ENCODE data around the gene SHANK1.

SHANK1 gene

DNA sequence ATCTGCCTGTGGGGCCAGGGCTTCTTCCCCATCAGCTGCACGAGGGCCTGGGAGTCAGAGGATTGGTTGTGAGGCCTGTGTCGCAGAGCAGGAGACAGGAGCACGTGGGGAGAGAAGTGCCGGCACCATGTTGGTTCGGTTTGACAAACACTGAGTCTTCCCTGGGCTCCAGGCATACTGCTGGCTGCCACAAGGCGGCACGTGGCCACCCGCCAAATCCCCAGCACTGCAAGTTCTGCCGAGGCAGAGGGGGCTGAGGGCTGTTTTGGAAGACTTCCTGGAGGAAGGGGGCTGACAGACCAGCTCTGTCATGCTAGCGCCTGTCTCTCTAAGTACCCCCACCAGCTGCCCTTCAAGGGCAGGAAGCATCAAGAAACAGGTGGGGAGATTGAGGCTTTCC is 9.5 kb downstream of the SHANK1 start:
- DNase-seq: no peak

DNA sequence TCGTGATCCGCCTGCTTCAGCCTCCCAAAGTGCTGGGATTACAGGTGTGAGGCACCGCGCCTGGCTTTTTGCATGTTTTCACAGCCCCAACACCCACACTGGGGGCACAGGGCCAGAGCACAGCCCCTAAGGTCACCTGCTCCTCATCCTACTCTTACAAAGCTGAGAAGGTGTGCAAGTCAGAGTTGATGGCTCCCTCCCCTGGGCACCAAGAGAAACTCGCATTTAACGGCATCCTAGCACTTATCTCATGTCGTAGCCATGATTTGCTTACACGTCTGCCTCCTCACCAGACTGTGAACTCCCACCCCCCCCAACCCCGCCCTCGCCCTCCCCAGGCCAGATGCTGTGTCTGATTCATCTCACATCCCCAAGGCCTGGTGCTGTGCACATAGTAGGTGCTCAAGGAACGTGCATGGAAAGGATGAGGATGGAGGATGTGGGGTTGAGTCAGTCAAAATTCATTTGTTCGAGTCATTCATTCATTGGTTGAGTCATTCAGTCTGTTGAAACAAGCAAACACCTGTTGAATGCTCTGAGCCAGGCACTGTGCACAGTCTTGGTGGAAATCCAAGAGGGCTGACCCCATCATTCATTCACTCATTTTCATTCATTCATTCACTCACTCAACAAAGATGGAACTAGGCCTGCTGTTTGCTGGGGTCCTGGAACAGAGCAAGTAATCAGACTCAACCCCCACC is 11.3 kb downstream of the SHANK1 start:
- no peak for DNase-seq

DNA sequence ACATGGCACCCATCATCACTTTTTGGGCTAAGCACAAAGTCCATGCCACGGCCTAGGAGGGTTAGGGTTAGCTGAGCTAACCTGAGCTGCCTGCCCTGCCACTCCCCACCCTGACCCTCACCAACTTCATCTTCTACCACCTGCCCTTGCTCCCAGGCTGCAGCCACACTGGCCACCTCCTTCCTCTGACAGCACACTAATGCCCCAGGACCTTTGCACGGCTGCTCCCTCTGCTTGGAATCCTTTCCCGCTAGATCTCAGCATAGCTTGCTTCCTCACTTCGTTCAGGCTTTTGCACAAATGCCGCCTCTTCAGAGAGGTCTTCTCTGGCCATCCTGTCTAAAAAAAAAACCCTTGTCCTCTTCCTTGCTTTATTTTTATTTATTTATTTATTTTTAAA is 13.2 kb downstream of the SHANK1 start:
- DNase-seq: no peak

DNA sequence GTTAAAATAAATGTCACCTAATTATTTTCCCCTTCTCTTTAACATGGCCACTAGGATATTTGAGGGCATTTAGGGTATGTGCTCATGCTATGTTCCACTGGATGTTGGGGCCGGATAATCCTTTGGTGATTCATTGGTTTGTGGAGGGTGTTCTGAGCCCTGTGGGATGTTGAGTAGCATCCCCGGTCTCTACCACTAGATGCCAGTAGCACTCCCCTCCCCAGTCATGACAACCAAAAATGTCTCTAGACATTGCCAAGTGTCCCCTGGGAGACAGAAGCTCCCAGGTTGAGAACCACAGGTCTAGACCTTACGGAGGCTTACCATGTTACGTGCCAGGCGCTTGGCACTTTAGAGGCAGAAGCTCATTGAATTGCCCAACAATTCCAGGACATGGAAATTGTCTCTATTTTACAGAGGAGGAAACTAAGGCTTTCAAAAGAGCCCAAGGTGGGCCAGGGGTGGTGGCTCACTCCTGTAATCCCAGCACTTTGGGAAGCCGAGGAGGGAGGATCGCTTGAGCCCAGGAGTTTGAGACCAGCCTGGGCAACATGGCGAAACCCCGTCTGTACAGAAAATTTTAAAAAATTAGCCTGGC is 14.1 kb downstream of the SHANK1 start:
- DNase-seq: peak; percentile 42 to 58

DNA sequence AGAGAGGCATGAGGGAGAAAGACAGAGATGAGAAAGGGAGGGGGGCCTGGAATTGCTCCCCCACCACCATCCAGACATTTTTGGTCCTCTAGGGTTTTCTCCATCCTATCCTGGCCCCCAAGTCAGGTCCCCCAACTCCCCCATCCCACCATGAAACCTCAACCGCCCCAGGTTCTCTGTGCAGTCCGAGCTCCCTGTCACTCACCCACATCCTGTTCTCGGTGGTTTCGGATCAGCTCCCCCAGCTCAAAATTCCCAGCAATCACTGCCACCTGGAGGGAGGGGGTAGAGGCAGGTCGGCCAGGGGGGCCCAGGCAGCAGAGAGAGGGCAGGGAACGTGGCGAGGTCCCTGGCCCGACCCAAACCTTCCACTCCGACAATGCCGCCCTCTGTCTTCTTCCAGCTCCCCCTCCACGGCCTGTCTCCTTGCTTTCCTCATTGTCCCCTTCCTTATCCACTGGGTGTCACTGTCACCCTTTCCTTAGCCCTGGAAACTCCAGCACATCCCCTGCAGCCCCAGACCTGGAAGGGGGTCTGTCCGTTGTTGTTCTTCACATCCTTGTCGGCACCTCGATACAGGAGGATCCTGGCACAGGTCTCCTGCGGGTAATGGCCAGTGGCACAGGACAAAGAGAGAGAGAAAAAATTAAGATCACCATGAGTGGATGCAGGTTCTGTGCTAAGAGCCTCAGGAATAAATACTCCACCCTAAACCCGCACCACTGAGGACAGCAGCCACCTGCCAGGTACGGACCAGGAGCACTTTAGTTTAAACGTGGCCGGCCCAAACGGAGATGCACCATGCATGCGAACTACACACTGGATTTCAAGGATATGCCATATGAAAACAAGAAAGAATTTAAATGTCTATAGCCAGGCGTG is 15.4 kb downstream of the SHANK1 start:
- DNase-seq: no peak

DNA sequence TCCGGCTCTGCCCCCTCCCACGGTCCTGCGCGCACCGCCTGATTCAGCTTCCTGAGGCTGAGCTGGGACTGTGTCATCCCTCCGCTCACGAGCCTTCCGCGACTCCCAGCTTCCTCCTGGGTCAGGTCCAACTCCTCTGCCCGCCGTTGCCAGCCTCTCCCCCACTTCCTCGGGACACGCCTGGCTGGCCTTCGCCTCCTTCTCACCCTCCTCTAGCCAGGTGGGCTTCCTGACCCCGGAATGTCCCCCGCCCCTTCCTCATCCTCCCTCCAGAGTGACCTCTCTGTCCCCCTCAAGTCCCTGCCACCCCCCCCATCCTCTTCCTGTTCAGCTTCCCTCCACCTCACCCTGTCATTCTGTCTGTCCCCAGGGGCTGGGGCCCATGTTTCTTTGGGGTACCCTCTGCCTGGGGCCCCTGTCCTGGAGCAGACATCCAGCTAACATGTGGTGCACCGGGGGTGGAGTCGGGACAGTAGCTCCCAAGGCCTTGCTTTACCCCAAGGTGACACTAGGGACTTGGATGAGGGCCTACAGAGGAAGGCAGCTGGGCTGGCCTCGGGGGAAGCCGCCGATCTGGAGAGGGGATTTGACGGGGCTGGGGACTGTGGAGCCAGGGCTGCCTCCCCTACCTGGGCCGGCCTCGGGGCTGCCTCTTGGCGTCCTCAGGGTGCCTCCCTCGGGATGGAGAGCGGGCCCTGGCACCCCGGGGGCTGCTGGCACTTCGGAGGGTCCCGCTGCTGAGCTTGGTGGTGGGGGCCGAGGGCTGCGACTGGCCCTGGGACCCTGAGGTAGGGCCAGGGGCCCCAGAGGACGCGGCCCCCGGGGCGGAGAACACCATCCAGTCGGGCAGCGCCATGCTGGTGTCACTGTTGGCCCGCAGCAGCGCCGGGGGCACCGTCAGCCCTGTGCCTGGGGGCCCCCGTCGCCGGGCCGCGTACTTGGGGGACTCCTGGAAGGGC is 16.5 kb downstream of the SHANK1 start:
- peak; percentile 20 to 44 for DNase-seq

DNA sequence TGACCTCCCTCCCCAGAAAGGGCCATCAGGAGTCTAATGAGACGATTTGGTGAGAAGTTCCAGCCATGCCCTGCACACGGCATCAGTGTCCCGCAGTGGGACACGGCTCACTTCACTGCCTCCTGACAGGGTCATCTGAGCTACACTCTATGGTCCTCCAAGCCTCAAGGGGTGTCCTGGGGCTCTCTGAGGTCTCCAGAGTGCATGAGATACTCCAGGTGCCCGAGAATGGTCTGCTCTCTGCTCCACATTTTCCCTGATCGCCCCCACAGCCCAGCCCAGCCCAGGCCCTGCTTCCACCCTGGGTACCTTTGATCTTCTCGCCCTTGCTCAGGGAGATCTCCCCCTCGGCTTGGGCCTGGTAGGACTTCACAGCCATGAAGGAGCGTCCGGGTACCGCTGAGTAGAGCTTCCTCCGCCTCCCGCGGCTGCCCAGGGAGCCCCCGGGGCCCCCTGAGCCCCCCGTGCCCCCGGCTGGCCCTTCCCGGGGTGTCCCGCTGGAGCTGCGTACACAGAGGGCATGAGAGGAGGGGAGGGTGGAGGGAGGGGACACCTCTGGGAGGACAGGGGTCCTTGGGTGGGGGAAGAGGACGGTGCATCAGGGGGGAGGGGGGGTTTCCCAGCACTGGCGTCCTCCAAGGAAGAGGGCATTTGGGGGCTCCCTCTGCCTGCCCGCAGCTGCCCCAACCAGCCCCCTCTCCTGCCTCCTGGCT is 17.3 kb downstream of the SHANK1 start:
- DNase-seq: no peak

DNA sequence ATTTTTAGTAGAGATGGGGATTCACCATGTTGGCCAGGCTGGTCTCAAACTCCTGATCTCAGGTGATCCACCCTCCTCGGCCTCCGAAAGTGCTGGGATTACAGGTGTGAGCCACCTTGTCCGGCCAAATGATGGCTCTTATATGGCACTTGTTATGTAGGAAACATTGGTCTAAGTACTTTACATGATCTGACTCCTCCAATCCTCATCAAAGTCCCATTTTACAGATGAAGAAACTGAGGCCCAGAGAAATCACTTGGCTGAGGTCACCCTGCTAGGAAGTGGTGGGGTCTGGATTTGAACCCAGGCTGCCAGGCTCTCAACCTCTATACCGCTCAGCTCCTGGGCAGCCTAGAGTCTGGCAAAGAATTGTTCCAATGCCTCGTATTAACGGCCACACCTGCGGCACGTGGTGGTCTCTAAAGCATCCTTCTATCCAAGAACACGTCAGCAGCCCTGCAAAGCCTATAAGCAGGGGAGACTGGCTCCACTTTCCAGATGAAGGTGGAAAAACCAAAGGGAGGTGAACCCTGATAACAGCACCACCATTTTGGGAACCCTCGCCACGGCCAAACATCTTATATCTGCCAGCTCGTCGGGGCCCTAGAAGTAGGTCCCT is 18.1 kb downstream of the SHANK1 start:
- no peak for DNase-seq

DNA sequence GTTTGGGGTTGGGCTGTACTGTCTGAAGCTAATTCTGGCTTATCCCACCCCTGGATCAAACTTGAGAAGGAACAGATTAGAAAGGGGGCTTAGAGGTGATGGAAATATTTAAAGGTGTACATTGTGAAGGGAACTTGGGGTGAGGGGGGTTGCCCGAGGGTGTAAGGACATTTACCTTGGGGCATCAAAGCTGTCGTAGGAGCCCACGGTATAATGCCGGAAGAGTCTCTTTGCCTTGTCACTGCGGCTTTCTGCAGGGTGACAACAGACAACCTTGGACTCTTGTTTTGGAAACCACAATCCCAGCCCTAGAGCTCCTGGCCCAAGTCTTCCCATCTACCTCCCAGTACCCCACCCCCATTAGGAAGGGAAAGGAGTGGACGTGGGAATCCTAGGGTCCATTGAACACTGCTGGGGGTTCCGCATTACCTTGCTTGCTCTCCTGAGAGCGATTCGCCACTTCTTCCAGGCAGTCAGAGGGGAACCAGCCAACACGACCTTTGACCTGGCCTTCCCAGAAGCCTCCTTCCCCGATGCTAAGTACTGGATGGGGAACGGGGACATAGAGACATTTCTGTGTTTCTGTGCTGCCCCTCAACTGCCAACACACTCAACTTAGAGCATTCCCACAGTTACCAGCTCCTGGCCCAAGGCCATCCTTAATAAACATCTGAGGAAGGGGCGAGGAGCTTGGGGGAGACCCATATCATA is 22.0 kb downstream of the SHANK1 start:
- DNase-seq: no peak

DNA sequence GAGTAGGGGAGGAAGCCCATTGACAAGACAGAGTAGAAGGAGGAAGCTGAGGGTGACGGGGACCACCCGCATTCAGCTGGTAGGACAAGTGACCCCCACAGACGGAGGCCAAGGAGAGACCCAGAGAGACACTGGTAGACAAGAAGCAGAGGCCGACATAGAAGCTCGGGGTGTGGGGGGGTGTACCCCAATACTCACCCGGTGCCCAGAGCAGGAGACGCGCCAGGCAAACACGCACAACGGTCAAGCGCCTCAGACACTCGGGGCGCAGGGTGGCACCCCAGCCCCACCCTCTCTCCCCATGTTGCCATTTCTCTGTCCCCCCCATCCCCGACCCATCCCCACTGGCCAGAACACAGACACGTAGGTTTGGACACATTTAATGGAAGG is 23.5 kb downstream of the SHANK1 start:
- no peak for DNase-seq

DNA sequence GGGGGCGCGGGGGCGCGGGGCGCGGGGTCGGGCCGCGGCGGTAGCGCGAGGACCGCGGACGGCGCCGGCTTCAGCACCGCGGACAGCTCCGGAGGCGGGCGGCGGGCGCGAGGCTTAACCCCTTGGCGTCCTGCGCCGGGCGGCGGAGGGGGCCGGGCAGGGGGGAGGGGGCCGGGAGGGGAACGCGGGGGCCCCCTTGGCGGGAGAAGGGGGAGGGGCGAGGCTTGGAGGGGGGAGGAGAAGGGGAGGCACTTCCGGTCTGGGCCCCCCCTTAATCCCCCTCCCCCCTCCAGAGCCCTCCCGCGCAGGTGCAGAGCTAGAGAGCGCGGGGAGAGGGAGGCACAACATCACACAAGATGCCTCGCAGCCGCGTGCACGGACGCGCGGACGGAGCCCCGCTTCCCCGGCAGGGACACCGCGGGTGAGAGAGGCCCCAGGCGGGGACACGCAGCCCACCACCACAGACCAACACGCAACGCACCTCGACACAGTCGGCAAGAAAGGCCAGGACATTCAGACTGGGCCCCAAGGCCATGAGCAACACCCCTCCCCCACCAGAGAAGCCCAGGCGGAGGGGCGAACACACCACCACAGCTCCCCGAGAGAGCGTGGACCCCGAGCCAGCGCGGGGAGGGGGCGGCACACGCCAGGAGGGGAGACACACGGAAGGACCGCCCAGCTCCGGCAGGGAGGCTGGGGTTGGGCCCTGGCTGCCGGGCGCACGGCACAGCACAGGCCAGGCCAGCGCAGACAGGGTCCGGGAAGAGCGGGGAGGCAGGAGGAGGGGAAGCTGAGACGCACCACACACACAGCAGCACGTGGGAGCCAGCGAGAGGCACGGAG is 24.1 kb downstream of the SHANK1 start:
- DNase-seq: no peak

DNA sequence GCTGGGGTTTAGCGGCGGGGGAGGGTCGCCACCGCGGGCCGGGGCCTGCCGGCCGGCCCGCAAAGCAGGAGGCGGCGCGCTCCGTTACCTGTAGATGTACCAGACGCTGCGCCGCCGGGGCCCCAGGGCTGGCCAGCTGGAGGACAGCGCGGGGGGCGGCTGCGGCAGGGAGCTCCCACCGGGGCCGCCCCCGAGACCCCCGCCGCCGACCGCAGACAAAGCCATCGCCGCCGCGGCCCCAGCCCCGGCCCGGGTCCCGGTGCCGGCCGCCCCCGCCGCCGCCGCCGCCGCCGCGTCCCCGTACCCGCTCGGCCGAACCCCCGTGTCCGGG is 24.8 kb downstream of the SHANK1 start:
- DNase-seq: no peak

DNA sequence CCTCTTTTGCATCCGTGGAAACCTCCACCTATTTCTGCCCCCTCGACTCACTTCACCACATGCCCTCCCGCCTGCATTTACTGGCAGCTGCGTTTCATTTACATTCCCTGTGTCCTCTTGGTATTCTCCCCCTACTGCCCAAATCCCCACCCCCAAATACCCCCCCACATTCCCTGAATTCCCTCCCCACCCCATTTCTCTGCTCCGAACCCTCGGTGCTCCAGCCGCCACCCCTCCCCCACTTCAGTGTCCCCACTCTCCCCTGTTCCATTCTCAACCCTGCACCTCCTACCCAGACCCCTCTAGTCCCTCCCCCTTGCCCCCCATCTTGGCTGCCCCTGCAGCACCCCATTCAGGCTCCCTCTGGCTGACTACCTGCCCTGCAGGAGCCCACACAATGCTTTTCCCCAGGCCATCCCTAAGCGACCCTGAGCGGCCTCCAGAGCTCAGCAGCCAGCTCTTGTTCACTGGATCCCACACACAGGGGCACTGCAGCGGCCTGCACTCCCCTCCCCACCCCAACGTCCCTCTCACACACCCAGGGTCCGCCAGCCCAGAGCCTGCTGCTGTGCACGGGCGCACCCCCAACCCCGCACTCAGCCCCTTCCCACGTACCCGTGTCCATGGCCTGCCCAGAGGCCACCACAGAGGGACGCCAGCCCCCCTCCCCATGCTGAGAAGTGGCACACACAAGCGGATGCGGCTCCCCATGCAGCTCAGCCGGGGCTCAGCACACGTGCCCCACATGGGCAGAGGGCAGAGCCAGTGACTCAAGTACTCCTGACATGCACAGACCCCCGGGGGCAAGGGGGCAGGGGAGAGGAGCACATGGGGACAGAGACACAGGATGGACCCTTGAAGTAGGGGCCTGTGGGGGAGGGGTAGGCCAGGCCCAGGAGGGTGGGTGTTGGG is 26.3 kb downstream of the SHANK1 start:
- DNase-seq: no peak

DNA sequence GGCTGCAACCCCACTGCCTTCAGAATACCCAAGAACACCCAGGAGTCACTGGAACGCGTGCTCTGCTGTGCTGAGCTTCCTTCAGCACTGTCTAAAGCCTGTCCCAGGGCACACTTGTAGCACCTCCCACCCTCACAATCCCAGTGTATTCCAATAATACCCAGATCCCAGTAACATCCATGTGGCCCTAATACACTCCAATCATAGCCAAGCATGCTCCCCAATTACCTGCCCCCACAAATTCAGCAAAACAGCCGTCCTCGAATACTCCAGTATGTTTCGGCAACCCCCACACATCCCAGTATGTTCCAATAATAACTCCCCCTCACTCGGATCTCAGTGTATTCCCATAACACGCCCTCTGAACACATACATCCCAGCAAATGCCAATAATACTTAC is 29.2 kb downstream of the SHANK1 start:
- no peak for DNase-seq

DNA sequence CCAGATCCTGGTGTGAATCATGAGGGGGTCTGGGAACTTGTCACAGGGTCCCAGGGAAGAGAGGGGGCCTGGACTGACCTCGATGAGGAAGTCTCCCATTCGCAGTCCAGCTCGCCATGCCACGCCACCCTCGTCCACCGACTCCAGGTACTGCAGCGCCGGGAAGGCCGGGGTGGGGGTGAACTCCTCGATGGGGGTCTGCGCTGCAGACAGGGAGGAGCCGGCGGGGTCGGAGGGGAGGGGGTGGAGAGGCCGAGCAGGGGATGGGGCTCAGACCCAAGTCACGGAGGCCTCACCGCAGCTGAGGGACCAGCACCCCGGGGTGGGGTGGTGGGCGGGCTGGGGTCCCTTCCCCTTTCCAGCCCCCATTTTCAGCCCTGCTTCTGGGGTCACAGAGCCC is 30.8 kb downstream of the SHANK1 start:
- no peak for DNase-seq

DNA sequence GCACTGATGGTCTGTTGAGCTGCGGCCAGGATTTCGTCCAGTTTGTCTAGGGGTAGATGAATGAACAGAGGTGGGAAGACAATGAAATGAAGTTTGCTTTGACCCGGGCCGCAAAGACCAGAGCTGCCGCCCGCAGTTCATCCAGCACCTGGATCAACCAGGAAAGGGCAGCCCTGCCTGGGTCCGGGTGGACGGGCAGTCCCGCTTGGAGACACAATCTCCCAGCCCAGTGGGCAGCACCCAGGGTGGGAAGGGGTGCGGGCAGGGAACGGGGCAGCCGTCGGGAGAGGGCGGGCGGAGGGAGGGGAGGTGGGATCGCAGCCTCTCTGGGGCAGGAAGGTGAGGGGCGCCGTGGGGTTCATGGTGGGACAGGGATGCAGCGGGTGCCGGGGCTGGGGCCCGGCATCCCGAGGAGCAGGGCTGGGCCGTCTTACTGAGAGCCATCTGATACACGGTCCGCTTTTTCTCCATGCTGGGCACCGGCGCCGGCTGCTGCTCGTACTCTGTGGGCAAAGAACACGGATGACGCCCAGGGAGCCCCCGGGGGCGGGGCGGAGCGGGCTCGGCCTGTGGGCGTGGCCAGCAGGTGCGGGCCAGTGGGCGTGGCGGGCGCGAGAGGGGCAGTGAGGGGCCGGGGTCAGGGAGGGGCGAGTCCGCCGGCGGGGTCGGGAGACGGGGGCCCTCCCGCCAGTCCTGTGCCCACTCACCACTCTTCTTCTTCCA is 33.1 kb downstream of the SHANK1 start:
- DNase-seq: no peak

DNA sequence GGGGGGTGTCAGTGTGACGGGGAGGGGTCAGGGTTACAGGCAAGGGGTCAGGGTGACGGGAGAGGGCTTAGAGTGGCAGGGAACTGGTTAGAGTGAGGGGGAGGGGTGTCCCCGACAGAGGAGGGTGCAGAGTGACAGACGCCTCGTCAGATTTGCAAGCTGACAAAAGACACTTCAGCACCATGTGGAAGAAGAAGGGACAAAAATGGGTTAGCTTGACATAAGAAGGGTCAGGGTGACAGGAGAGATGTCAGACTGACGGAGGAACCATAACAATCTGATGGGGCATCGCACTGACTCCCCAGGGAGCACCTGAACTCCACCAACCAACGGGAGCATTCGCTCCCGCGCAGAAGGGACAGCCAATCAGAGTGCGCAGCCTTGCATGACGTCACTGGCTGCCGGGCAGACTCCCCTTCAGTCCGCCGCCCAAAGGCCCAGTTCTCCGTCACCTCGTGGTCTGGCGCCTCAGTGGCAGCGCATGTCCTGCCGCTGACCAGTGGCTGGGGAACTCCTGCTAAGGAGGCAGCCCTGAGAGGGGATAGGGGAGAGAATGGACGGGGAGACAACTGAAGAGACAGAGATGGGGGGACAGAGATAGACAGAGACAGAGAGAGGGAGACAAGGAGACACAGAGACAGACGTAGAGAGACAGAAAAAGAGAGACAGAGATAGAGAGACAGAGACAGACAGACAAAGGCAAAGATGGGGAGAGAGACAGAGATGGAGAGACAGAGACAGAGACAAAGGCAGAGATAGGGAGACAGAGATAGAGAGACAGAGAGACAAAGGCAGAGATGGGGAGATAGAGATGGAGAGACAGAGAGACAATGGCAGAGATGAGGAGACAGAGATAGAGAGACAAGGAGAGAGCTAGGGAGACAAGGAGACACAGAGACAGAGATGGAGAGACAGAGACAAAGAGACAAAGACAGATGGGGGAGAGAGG is 40.2 kb downstream of the SHANK1 start:
- peak; percentile 57 to 87 for DNase-seq

Measured in inflammatory macrophage treated with lipopolysaccharide for 1 hour (primary cell).